ENCODE measurements around the gene UTS2B.

Gene UTS2B, protein sequence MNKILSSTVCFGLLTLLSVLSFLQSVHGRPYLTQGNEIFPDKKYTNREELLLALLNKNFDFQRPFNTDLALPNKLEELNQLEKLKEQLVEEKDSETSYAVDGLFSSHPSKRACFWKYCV

GRCh38 chr3:191329654-191330529 is at the start of gene UTS2B:
UTS2B (minus strand) TSS chr3:191330526; CDS start chr3:191282189, 48,337 bp downstream.
- H3K36me3 ChIP-seq (ENCODE audit: control insufficient read depth in 2 of 2, insufficient read depth in 2 of 2, low read length in 2 of 2): no peaks in the 10 kb centered on the region
- H3K27me3 ChIP-seq (ENCODE audit: control insufficient read depth in 1 of 2, insufficient read depth in 2 of 2, low read length in 2 of 2): no peaks in the 10 kb centered on the region
- peak within 1 kb of the TSS; percentile 74 to 88 for H3K4me3 ChIP-seq (ENCODE audit: low read length in 2 of 2)
- H3K9me3 ChIP-seq (ENCODE audit: control insufficient read depth in 2 of 2, low read length in 2 of 2): no peaks in the 10 kb centered on the region
- H3K9ac ChIP-seq (ENCODE audit: low read length in 2 of 2): peak within 1 kb of the TSS; percentile 72 to 77
- peak within 1 kb of the TSS; percentile 79 for H3K27ac ChIP-seq (ENCODE audit: low read length)
- H3K4me1 ChIP-seq (ENCODE audit: control insufficient read depth, insufficient read depth, low read length): peaks cover 3% of the 10 kb centered on the region

DNA sequence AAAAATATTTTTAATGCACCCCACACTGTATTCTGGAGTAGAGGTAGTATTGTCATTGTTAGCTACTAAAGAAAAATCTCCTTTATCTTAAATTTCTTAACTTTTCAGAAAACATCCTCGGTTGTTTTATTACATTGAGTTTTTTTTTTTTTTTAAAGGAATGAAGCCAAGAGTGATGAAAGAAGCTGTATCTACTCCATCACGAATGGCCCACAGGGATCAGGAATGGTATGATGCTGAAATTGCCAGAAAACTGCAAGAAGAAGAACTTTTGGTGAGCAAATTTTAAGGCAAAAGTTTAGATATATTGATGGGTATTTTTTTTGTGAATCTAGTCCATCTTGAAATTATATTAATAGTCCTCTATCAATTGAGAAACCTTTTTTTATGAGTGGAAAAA is 49.7 kb upstream of the UTS2B start:
- H3K27me3 ChIP-seq (ENCODE audit: control insufficient read depth in 1 of 2, insufficient read depth in 2 of 2, low read length in 2 of 2): no peaks in the 10 kb centered on the region
- no peaks in the 10 kb centered on the region for H3K9me3 ChIP-seq (ENCODE audit: control insufficient read depth in 2 of 2, low read length in 2 of 2)
- H3K9ac ChIP-seq (ENCODE audit: low read length in 2 of 2): no peak overlapping the region
- peaks cover 9% of the 10 kb centered on the region for H3K4me1 ChIP-seq (ENCODE audit: control insufficient read depth, insufficient read depth, low read length)
- H3K4me3 ChIP-seq (ENCODE audit: low read length in 2 of 2): no peak overlapping the region
- peaks cover 17 to 24% of the 10 kb centered on the region in 2 donors for H3K36me3 ChIP-seq (ENCODE audit: control insufficient read depth in 2 of 2, insufficient read depth in 2 of 2, low read length in 2 of 2)
- H3K27ac ChIP-seq (ENCODE audit: low read length): no peak overlapping the region

DNA sequence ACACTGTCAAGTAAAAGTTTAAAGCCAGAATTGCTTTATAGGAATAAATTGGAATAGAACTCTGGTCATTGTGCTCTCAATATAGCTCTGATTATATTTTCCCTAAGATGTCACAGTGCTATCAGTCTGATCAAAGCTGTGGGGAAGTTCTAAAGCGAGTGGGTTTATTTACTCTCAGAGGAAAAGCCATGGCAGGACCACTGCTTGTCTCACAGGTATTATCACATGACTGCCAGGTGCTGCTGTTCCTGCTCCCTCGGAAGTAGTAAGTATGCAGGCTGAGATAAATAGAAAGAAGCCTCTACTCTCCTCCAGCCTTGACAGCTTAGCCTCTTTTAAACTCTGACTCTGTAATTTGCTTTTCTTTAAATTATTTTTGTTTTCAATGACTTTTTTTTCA is 49.1 kb upstream of the UTS2B start:
- H3K9me3 ChIP-seq (ENCODE audit: control insufficient read depth in 2 of 2, low read length in 2 of 2): no peaks in the 10 kb centered on the region
- H3K36me3 ChIP-seq (ENCODE audit: control insufficient read depth in 2 of 2, insufficient read depth in 2 of 2, low read length in 2 of 2): peaks cover 21 to 22% of the 10 kb centered on the region in 2 donors
- no peaks in the 10 kb centered on the region for H3K27me3 ChIP-seq (ENCODE audit: control insufficient read depth in 1 of 2, insufficient read depth in 2 of 2, low read length in 2 of 2)
- no peak overlapping the region for H3K27ac ChIP-seq (ENCODE audit: low read length)
- no peak overlapping the region for H3K9ac ChIP-seq (ENCODE audit: low read length in 2 of 2)
- H3K4me1 ChIP-seq (ENCODE audit: control insufficient read depth, insufficient read depth, low read length): peaks cover 9% of the 10 kb centered on the region
- no peak overlapping the region for H3K4me3 ChIP-seq (ENCODE audit: low read length in 2 of 2)

- H3K27ac ChIP-seq (ENCODE audit: low read length): no peak overlapping the region
- H3K4me1 ChIP-seq (ENCODE audit: control insufficient read depth, insufficient read depth, low read length): peaks cover 9% of the 10 kb centered on the region
These were observed 48.0 kb upstream of the UTS2B start for GRCh38 chr3:191378142-191378812.

DNA sequence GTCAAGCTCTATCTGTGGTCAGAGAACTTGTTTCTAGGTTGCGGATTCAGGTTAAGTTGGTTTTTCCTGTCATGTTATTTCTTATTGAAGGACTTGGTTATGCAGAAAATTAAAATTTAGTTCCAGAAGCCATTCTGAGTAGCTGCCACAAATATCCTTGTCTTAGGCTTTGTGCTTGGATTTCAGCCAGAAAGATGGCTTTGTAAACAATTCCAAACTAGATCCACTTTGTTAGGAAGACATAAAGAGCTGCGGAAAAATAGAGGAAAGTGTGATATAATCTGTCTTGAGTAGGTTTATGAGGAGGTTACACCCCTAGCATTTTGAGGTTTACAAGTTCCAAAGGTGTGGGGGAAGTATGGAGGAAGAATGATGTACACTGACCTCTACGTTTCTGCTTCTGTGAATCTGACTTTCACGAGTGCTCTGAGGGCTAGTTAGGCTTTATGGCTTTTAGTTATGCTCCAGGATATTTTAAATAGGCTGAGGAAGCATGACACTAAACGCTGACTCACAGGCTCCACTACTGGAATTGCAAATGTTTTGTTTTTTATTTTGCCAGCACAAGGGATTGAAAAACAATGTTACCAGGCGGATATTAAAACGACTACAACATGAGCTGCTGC is 46.3 kb upstream of the UTS2B start:
- H3K4me3 ChIP-seq (ENCODE audit: low read length in 2 of 2): peak overlapping the region in 1 of 2 donors; percentile 11
- peaks cover 9% of the 10 kb centered on the region for H3K4me1 ChIP-seq (ENCODE audit: control insufficient read depth, insufficient read depth, low read length)
- no peak overlapping the region for H3K9ac ChIP-seq (ENCODE audit: low read length in 2 of 2)

More at GRCh38 chr3:191378142-191378812, 48.0 kb upstream of the UTS2B start:
- H3K9ac ChIP-seq (ENCODE audit: low read length in 2 of 2): no peak overlapping the region
- H3K27me3 ChIP-seq (ENCODE audit: control insufficient read depth in 1 of 2, insufficient read depth in 2 of 2, low read length in 2 of 2): no peaks in the 10 kb centered on the region
- no peaks in the 10 kb centered on the region for H3K9me3 ChIP-seq (ENCODE audit: control insufficient read depth in 2 of 2, low read length in 2 of 2)
- H3K4me3 ChIP-seq (ENCODE audit: low read length in 2 of 2): no peak overlapping the region
- H3K36me3 ChIP-seq (ENCODE audit: control insufficient read depth in 2 of 2, insufficient read depth in 2 of 2, low read length in 2 of 2): peaks cover 21 to 22% of the 10 kb centered on the region in 2 donors

GRCh38 chr3:191373327-191373726 is 43.0 kb upstream of the UTS2B start:
- H3K4me1 ChIP-seq (ENCODE audit: control insufficient read depth, insufficient read depth, low read length): peaks cover 7% of the 10 kb centered on the region
- no peak overlapping the region for H3K27ac ChIP-seq (ENCODE audit: low read length)
- H3K36me3 ChIP-seq (ENCODE audit: control insufficient read depth in 2 of 2, insufficient read depth in 2 of 2, low read length in 2 of 2): peaks cover 12 to 14% of the 10 kb centered on the region in 2 donors
- H3K4me3 ChIP-seq (ENCODE audit: low read length in 2 of 2): no peak overlapping the region
- no peak overlapping the region for H3K9ac ChIP-seq (ENCODE audit: low read length in 2 of 2)
- no peaks in the 10 kb centered on the region for H3K27me3 ChIP-seq (ENCODE audit: control insufficient read depth in 1 of 2, insufficient read depth in 2 of 2, low read length in 2 of 2)
- no peaks in the 10 kb centered on the region for H3K9me3 ChIP-seq (ENCODE audit: control insufficient read depth in 2 of 2, low read length in 2 of 2)

More for the DNA sequence above, 46.3 kb upstream of the UTS2B start:
- Histone ChIP-seq H3K36me3 (ENCODE audit: control insufficient read depth in 2 of 2, insufficient read depth in 2 of 2, low read length in 2 of 2) (peaks cover 15 to 17% of the 10 kb centered on the region in 2 donors), H3K27me3 (ENCODE audit: control insufficient read depth in 1 of 2, insufficient read depth in 2 of 2, low read length in 2 of 2) (no peaks in the 10 kb centered on the region), H3K9me3 (ENCODE audit: control insufficient read depth in 2 of 2, low read length in 2 of 2) (no peaks in the 10 kb centered on the region), H3K27ac (ENCODE audit: low read length) (no peak overlapping the region)

GRCh38 chr3:191372122-191372521 is 41.8 kb upstream of the UTS2B start:
- Histone ChIP-seq H3K27me3 (ENCODE audit: control insufficient read depth in 1 of 2, insufficient read depth in 2 of 2, low read length in 2 of 2) (no peaks in the 10 kb centered on the region), H3K9me3 (ENCODE audit: control insufficient read depth in 2 of 2, low read length in 2 of 2) (no peaks in the 10 kb centered on the region), H3K9ac (ENCODE audit: low read length in 2 of 2) (no peak overlapping the region), H3K4me1 (ENCODE audit: control insufficient read depth, insufficient read depth, low read length) (peaks cover 6% of the 10 kb centered on the region), H3K27ac (ENCODE audit: low read length) (no peak overlapping the region), H3K36me3 (ENCODE audit: control insufficient read depth in 2 of 2, insufficient read depth in 2 of 2, low read length in 2 of 2) (peaks cover 12 to 14% of the 10 kb centered on the region in 2 donors), H3K4me3 (ENCODE audit: low read length in 2 of 2) (no peak overlapping the region)

DNA sequence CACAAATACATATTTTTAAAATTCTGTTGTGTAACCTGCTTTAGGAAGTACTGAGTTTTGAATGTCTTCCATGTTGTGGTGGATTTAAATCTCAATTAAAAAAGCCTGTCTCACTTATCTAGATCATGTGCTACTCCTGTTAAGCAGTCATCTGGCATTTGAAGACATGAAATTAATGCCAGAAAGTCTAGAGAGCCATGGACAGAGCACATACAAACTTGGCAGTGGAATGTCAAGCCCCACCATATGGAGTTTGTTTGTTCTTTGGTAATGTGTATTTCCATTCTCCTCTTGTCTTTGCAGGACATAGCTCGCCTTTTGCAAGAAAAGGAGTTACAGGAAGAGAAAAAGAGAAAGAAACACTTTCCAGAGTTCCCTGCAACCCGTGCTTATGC is 39.3 kb upstream of the UTS2B start:
- Histone ChIP-seq H3K9ac (ENCODE audit: low read length in 2 of 2) (no peak overlapping the region), H3K4me1 (ENCODE audit: control insufficient read depth, insufficient read depth, low read length) (no peaks in the 10 kb centered on the region), H3K9me3 (ENCODE audit: control insufficient read depth in 2 of 2, low read length in 2 of 2) (no peaks in the 10 kb centered on the region), H3K27ac (ENCODE audit: low read length) (no peak overlapping the region), H3K27me3 (ENCODE audit: control insufficient read depth in 1 of 2, insufficient read depth in 2 of 2, low read length in 2 of 2) (no peaks in the 10 kb centered on the region), H3K4me3 (ENCODE audit: low read length in 2 of 2) (no peak overlapping the region), H3K36me3 (ENCODE audit: control insufficient read depth in 2 of 2, insufficient read depth in 2 of 2, low read length in 2 of 2) (peaks cover 5 to 11% of the 10 kb centered on the region in 2 donors)

DNA sequence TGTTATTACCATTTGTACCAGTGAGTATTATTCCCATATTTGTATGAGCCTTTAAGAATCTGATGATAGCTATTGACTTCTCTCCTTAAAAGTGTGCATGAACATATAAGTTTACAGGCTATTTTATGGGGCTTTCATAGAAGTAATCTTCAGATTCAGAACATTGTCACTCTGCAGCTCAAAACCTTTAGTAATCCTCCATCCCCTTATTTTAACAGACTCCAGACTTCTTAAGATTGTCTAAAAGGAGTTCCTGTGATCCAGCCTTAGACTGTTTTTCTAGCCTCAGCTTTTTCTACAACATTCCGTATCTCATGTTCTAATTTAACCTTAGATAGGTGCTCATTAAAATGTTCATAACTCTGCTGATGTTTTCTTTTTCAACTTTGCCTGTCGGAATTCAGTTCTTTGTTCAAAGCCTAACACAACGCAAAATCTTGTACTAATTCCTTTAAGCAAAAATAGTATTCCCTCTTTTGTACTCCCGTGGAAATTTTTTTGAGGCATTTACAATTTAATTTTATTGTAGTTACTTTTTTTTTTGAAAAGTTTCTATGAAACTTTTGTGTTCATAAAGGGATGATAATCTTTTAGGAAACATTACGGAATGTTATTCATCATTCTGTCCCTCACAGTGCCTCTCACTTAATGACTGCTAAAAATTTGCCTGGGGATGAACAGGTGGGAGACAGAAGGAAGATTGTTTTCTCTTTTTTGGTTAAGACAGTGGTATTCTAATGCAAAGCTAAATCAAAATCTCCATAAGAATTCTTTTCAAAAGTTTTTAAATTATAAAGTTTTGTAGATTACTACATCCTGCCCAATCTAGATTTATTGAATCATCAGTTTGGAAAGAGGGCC is 38.7 kb upstream of the UTS2B start:
- no peaks in the 10 kb centered on the region for H3K4me1 ChIP-seq (ENCODE audit: control insufficient read depth, insufficient read depth, low read length)
- no peaks in the 10 kb centered on the region for H3K9me3 ChIP-seq (ENCODE audit: control insufficient read depth in 2 of 2, low read length in 2 of 2)
- no peaks in the 10 kb centered on the region for H3K27me3 ChIP-seq (ENCODE audit: control insufficient read depth in 1 of 2, insufficient read depth in 2 of 2, low read length in 2 of 2)
- H3K27ac ChIP-seq (ENCODE audit: low read length): no peak overlapping the region
- no peak overlapping the region for H3K9ac ChIP-seq (ENCODE audit: low read length in 2 of 2)
- peaks cover 5 to 11% of the 10 kb centered on the region in 2 donors for H3K36me3 ChIP-seq (ENCODE audit: control insufficient read depth in 2 of 2, insufficient read depth in 2 of 2, low read length in 2 of 2)
- no peak overlapping the region for H3K4me3 ChIP-seq (ENCODE audit: low read length in 2 of 2)

DNA sequence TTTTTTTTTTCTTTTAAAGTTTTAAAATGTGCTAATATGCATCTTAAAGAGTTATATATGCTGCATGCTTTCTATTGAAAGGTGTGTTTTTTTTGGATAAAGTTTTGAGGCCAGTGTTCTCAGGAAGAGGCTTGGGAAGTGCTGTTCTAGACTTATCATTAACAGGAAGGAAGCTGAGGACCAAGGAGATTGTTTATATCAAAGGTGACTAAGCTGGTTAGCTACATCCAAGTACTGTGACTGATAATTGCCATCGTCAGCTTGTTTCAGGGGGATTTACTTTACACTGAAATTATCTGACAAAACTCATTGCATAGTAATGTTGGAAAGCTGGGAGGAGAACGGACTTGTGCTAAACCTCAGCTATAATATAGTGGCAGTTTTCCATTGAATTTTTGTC is 36.3 kb upstream of the UTS2B start:
- Histone ChIP-seq H3K9ac (ENCODE audit: low read length in 2 of 2) (no peak overlapping the region), H3K36me3 (ENCODE audit: control insufficient read depth in 2 of 2, insufficient read depth in 2 of 2, low read length in 2 of 2) (peaks cover 11 to 17% of the 10 kb centered on the region in 2 donors), H3K27ac (ENCODE audit: low read length) (no peak overlapping the region), H3K4me1 (ENCODE audit: control insufficient read depth, insufficient read depth, low read length) (no peaks in the 10 kb centered on the region), H3K27me3 (ENCODE audit: control insufficient read depth in 1 of 2, insufficient read depth in 2 of 2, low read length in 2 of 2) (no peaks in the 10 kb centered on the region), H3K4me3 (ENCODE audit: low read length in 2 of 2) (no peak overlapping the region), H3K9me3 (ENCODE audit: control insufficient read depth in 2 of 2, low read length in 2 of 2) (no peaks in the 10 kb centered on the region)

Data from stomach smooth muscle (tissue), 2 donors.